Right lung (tissue), 5 donors: ENCODE data around the gene TTC9B. TPM values are rescaled to one million over a fixed set of nuclear protein-coding genes. Genes with fewer than 3 reads are reported as not detected.
"Not testable (repeated sequence)": the region's sequence is repeated elsewhere in the genome, so short reads cannot be mapped to it uniquely, and the experiment has no call there.

ENCODE experiments used
- DNase-seq, 2 donors: peaks; one replicate each; pipeline ENCODE4 v3.0.0-alpha.2; 2013
- polyA plus RNA-seq, 5 donors: library from polyadenylated mRNA; unstranded; fragments of 120-200 nt; gene quantifications; one replicate each; pipeline versions ENCODE4 v1.2.1 to v1.2.3, GENCODE V29; 2013; ENCODE audit warnings: inconsistent platforms in 1 of 5, low replicate concordance in 1 of 5; ENCODE audit not compliant: insufficient read length in 5 of 5, insufficient read depth in 1 of 5

Gene TTC9B
- polyA plus RNA-seq, 5 donors = 0.12 to 0.31 (median 0.17) TPM; not detected in 2

GRCh38 chr19:40174092-40174491, 44.1 kb downstream of the TTC9B start:
- no peak for DNase-seq

GRCh38 chr19:40171293-40171692, 46.9 kb downstream of the TTC9B start:
- not testable (repeated sequence) for DNase-seq

DNA sequence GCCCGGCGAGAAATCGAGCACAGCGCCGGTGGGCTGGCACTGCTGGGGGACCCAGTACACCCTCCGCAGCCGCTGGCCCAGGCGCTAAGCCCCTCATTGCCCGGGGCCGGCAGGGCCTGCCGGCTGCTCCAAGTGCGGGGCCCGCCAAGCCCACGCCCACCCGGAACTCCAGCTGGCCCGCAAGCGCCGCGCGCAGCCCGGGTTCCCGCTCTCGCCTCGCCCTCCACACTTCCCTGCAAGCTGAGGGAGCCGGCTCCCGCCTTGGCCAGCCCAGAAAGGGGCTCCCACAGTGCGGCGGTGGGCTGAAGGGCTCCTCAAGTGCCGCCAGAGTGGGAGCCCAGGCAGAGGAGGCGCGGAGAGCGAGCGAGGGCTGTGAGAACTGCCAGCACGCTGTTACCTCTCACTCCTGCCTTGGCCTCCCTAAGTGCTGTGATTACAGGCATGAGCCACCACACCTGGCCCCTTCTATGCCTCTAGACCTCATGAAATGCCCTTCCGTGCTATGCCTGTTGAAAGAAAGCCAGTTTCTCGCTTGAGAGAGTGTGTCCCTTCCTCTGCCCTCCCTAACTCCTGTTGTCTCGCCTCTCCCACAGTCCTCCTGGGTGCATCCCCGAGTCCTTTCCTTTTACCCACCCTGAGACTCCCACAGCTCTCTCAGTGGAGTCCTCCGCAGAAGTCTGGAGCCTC, 47.7 kb downstream of the TTC9B start:
- DNase-seq = not testable (repeated sequence)

- not testable (repeated sequence) for DNase-seq
These were observed 48.5 kb downstream of the TTC9B start for GRCh38 chr19:40169482-40170302.

Other genes starting within 250 kb of the TTC9B start
- 10 to 100 TPM; 49.7 to 72.4 (median 52.7) TPM for gene PSMC4, start 247.2 kb downstream of the TTC9B start, polyA plus RNA-seq
- gene ZNF546, start 221.3 kb downstream of the TTC9B start, polyA plus RNA-seq = 10 to 100 TPM in 1 of 5 donors, 1 to 10 TPM in 4; 4.9 to 11.4 (median 8.2) TPM
- 10 to 100 TPM; 15.5 to 40.6 (median 34.7) TPM for gene ZNF780B, start 162.2 kb downstream of the TTC9B start, polyA plus RNA-seq
- gene ZNF780A, start 127.4 kb downstream of the TTC9B start, polyA plus RNA-seq = 10 to 100 TPM; 11.3 to 17.7 (median 16.4) TPM
- 10 to 100 TPM in 4 of 5 donors, 1 to 10 TPM in 1; 8.4 to 16.9 (median 12.1) TPM for gene MAP3K10, start 27.0 kb downstream of the TTC9B start, polyA plus RNA-seq
- gene CCNP, start 8.3 kb upstream of the TTC9B start, polyA plus RNA-seq = under 1 TPM; 0.25 to 0.78 (median 0.50) TPM
- gene AKT2, start 67.0 kb upstream of the TTC9B start, polyA plus RNA-seq = 100 to 1,000 TPM; 126 to 177 (median 173) TPM
- 10 to 100 TPM; 10.1 to 19.1 (median 10.9) TPM for gene C19orf47, start 130.0 kb upstream of the TTC9B start, polyA plus RNA-seq
- 100 to 1,000 TPM; 247 to 495 (median 342) TPM for gene PLD3, start 130.3 kb upstream of the TTC9B start, polyA plus RNA-seq
- under 1 TPM; 0.09 to 0.42 (median 0.18) TPM for gene HIPK4, start 171.8 kb upstream of the TTC9B start, polyA plus RNA-seq
- 10 to 100 TPM in 4 of 5 donors, 1 to 10 TPM in 1; 9.7 to 17.2 (median 11.0) TPM for gene PRX, start 195.0 kb upstream of the TTC9B start, polyA plus RNA-seq
- 1 to 10 TPM; 4.2 to 9.0 (median 6.1) TPM for gene SERTAD1, start 207.6 kb upstream of the TTC9B start, polyA plus RNA-seq
- 10 to 100 TPM; 23.6 to 39.5 (median 30.7) TPM for gene SERTAD3, start 226.0 kb upstream of the TTC9B start, polyA plus RNA-seq
- 10 to 100 TPM; 43.5 to 83.3 (median 55.0) TPM for gene BLVRB, start 247.4 kb upstream of the TTC9B start, polyA plus RNA-seq
- gene SPTBN4, start 248.6 kb upstream of the TTC9B start, polyA plus RNA-seq = 1 to 10 TPM in 3 of 5 donors, under 1 TPM in 2; 0.73 to 1.9 (median 1.3) TPM